ENCODE measurements around the gene GPR160.

Gene GPR160

GRCh38 chr3:170064108-170064507, 26.3 kb downstream of the GPR160 start:
- no peak for DNase-seq (ENCODE audit: low read depth in 2 of 2)

- DNase-seq (ENCODE audit: low read depth in 2 of 2) = no peak
These were observed 37.8 kb downstream of the GPR160 start for GRCh38 chr3:170075441-170076091.

GRCh38 chr3:170076715-170077238, 39.0 kb downstream of the GPR160 start:
- DNase-seq (ENCODE audit: low read depth in 2 of 2) = no peak

- no peak for DNase-seq (ENCODE audit: low read depth in 2 of 2)
These were observed 39.6 kb downstream of the GPR160 start for GRCh38 chr3:170077361-170077760.

GRCh38 chr3:170078620-170079281, 41.0 kb downstream of the GPR160 start:
- DNase-seq (ENCODE audit: low read depth in 2 of 2) = no peak

- no peak for DNase-seq (ENCODE audit: low read depth in 2 of 2)
These were observed 41.9 kb downstream of the GPR160 start for GRCh38 chr3:170079536-170080165.

- DNase-seq (ENCODE audit: low read depth in 2 of 2) = no peak
These were observed 42.8 kb downstream of the GPR160 start for GRCh38 chr3:170080605-170081004.

GRCh38 chr3:170081079-170081741, 43.4 kb downstream of the GPR160 start:
- DNase-seq (ENCODE audit: low read depth in 2 of 2) = no peak

GRCh38 chr3:170083343-170083742, 45.5 kb downstream of the GPR160 start:
- DNase-seq (ENCODE audit: low read depth in 2 of 2) = no peak

- no peak for DNase-seq (ENCODE audit: low read depth in 2 of 2)
These were observed 47.6 kb downstream of the GPR160 start for GRCh38 chr3:170085396-170085795.

GRCh38 chr3:170089862-170090600, 52.2 kb downstream of the GPR160 start:
- no peak for DNase-seq (ENCODE audit: low read depth in 2 of 2)

GRCh38 chr3:170090601-170090981, 52.8 kb downstream of the GPR160 start:
- DNase-seq (ENCODE audit: low read depth in 2 of 2) = no peak

GRCh38 chr3:170092907-170093306, 55.1 kb downstream of the GPR160 start:
- DNase-seq (ENCODE audit: low read depth in 2 of 2) = no peak

GRCh38 chr3:170095771-170096170, 58.0 kb downstream of the GPR160 start:
- DNase-seq (ENCODE audit: low read depth in 2 of 2) = no peak

GRCh38 chr3:170096342-170096741, 58.5 kb downstream of the GPR160 start:
- DNase-seq (ENCODE audit: low read depth in 2 of 2) = no peak

- no peak for DNase-seq (ENCODE audit: low read depth in 2 of 2)
These were observed 61.0 kb downstream of the GPR160 start for GRCh38 chr3:170098753-170099152.

GRCh38 chr3:170100944-170101343, 63.1 kb downstream of the GPR160 start:
- no peak for DNase-seq (ENCODE audit: low read depth in 2 of 2)

- DNase-seq (ENCODE audit: low read depth in 2 of 2) = no peak
These were observed 64.6 kb downstream of the GPR160 start for GRCh38 chr3:170102431-170102830.

- no peak for DNase-seq (ENCODE audit: low read depth in 2 of 2)
These were observed 70.1 kb downstream of the GPR160 start for GRCh38 chr3:170107941-170108340.

GRCh38 chr3:170108955-170109354, 71.2 kb downstream of the GPR160 start:
- no peak for DNase-seq (ENCODE audit: low read depth in 2 of 2)

GRCh38 chr3:170109579-170110293, 71.9 kb downstream of the GPR160 start:
- no peak for DNase-seq (ENCODE audit: low read depth in 2 of 2)
